A673 (cell line): ENCODE data around the gene LRCH2. TPM values are rescaled to one million over a fixed set of nuclear protein-coding genes. Genes with fewer than 3 reads are reported as not detected.
"Not testable (repeated sequence)": the region's sequence is repeated elsewhere in the genome, so short reads cannot be mapped to it uniquely, and the experiment has no call there.

Source experiments
- BruUV-seq: library from RNA; stranded (reverse); fragments of 400-500 nt; replicated peaks from 2 replicates; lab custom pipeline; 2021; lab: Mats Ljungman, UMichigan
- CTCF ChIA-PET: fragments of 300-600 bp; sonication (Branson Sonifier 250); formaldehyde crosslinking; loops from one replicate; lab custom pipeline; 2022; ENCODE audit warnings: antibody characterized with exemption; lab: Charles Lee
- POLR2A ChIA-PET: fragments of 300-600 bp; sonication (Branson Sonifier 250); formaldehyde crosslinking; loops from one replicate; lab custom pipeline; 2022; ENCODE audit warnings: antibody characterized with exemption; ENCODE audit not compliant: low non-redundant PET; lab: Charles Lee
- DNase-seq: peaks from one replicate; pipeline ENCODE4 v3.0.0-alpha.2; 2015; ENCODE audit warnings: low spot score
- H3K27ac ChIP-seq: fragments of 200-600 bp; sonication (generic); 2 replicates; pipeline ENCODE4 v1.5.1; 2016; ENCODE audit warnings: mixed run types, low read depth, mild to moderate bottlenecking, mixed read lengths, antibody characterized with exemption, low read length; ENCODE audit not compliant: poor library complexity, severe bottlenecking
- H3K27me3 ChIP-seq: fragments of 200-600 bp; sonication (generic); replicated peaks from 2 replicates; pipeline ENCODE4 v1.6.1; 2017; ENCODE audit warnings: mixed run types, low read depth, mild to moderate bottlenecking, mixed read lengths, antibody characterized with exemption, low read length; ENCODE audit not compliant: insufficient read depth, poor library complexity
- H3K36me3 ChIP-seq: fragments of 200-600 bp; sonication (generic); 2 replicates; pipeline ENCODE4 v1.6.1; 2016; ENCODE audit warnings: mixed run types, mild to moderate bottlenecking, mixed read lengths, antibody characterized with exemption, low read length; ENCODE audit not compliant: insufficient read depth, poor library complexity, severe bottlenecking
- H3K4me1 ChIP-seq: fragments of 200-600 bp; sonication (generic); 2 replicates; pipeline ENCODE4 v1.6.1; 2017; ENCODE audit warnings: mixed run types, mild to moderate bottlenecking, mixed read lengths, antibody characterized with exemption, low read length; ENCODE audit not compliant: insufficient read depth, poor library complexity, severe bottlenecking
- H3K4me3 ChIP-seq: fragments of 200-600 bp; sonication (generic); 2 replicates; pipeline ENCODE4 v1.5.1; 2016; ENCODE audit warnings: low read depth, mixed run types, mild to moderate bottlenecking, mixed read lengths, low read length; ENCODE audit not compliant: poor library complexity, severe bottlenecking
- H3K9me3 ChIP-seq: fragments of 200-600 bp; sonication (generic); 2 replicates; pipeline ENCODE4 v1.6.1; 2016; ENCODE audit warnings: mixed run types, low read depth, mild to moderate bottlenecking, mixed read lengths, antibody characterized with exemption, low read length; ENCODE audit not compliant: poor library complexity, severe bottlenecking
- CTCF ChIP-seq: fragments of 300-800, 200-600 bp; sonication (generic); conservative IDR thresholded peaks from 2 replicates; pipeline ENCODE4 v1.5.1; 2017; ENCODE audit warnings: low read depth, mild to moderate bottlenecking, antibody characterized with exemption, low read length, moderate library complexity, mixed read lengths
- EZH2 ChIP-seq: fragments of 200-600 bp; sonication (generic); IDR thresholded peaks from 2 replicates; pipeline ENCODE4 v1.6.1; 2017; ENCODE audit warnings: borderline replicate concordance, low read depth, mild to moderate bottlenecking, mixed read lengths, antibody characterized with exemption, low read length; ENCODE audit not compliant: poor library complexity, severe bottlenecking
- intact Hi-C: fragments of 100-400 bp; cut with micrococcal nuclease; formaldehyde crosslinking; loops from one replicate; pipeline ENCODE4 v1.10.0; 2022; ENCODE audit not compliant: unreplicated experiment
- total RNA-seq: library from RNA; stranded (reverse); gene quantifications from 2 replicates; pipeline ENCODE4 v1.2.3, GENCODE V29; 2021

Gene LRCH2
- total RNA-seq, 1 experiment from 2014 or later: 4.2 TPM

DNA sequence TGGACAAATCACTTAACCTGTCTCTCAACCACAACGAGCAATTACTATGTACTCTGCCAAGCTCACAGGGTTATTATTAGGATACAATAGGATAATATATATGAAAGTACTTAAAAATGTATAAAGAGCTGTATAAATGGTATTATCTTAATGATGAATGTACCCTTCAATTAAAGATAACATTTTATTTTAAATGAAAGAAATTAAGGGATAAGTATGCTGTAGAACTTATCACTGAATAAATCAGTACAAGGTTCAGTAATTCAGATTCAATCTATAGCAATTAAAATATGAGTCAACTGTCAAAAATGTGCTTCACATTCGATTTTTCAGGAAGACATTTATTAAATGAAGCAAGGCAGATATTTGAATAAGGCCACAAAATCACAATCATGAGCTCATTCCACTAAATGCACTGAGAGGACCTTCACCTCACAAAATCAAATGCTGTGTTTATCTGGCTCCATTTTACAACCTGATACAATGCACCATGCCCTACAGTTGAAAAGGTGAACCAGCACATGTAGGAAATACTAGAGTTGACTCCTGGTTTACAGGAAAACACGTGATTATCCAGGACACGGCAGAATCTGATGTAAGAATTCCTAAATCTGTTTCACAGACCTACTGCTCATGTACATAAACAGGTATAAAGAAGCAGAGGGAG, 4.4 kb downstream of the LRCH2 start:
- peaks cover 43% of the 10 kb centered on the region for H3K27me3 ChIP-seq
- no peak overlapping the region for H3K27ac ChIP-seq
- no peak for DNase-seq
- no peaks in the 10 kb centered on the region for H3K36me3 ChIP-seq
- no peak overlapping the region for H3K4me3 ChIP-seq
- intact Hi-C loops: loop anchor here (10.0 kb wide), 1 partner anchor 415 kb away; no protein-coding TSS in a partner anchor
- no peaks in the 10 kb centered on the region for H3K4me1 ChIP-seq
- ChIA-PET POLR2A (no interaction called here), CTCF (interaction anchor here (0.6 kb wide), 1 partner anchor 454 kb away, joined by 4 read pairs; no protein-coding TSS in a partner anchor)
- H3K9me3 ChIP-seq: no peaks in the 10 kb centered on the region
- TF ChIP-seq EZH2 (no peak), CTCF (no peak)
- no TSS peak for BruUV-seq

DNA sequence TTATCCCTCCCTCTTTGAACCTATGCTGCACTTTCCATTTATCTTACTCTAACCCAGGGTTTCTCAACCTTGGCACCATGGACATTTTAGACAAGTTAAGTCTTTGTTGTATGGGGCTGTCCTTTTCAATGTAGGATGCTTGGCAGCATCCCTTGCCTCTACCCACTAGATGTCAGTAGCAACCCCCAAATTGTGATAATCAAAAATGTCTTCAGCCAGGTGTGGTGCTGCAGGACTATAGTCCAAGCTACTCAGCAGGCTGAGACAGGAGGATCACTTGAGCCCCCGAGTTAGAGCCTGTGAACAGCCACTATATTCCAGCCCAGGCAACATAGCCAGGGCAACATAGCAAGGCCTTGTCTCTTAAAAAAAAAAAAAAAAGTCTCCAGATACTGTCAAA, 7.0 kb downstream of the LRCH2 start:
- DNase-seq: peak; percentile 11
- H3K27me3 ChIP-seq: peaks cover 21% of the 10 kb centered on the region
- intact Hi-C loops: loop anchor here (10.0 kb wide), 1 partner anchor 418 kb away; no protein-coding TSS in a partner anchor
- H3K36me3 ChIP-seq: no peaks in the 10 kb centered on the region
- BruUV-seq: no TSS peak
- H3K4me1 ChIP-seq: no peaks in the 10 kb centered on the region
- H3K4me3 ChIP-seq: no peak overlapping the region
- H3K9me3 ChIP-seq: no peaks in the 10 kb centered on the region
- H3K27ac ChIP-seq: no peak overlapping the region
- ChIA-PET CTCF (no interaction called here), POLR2A (no interaction called here)
- TF ChIP-seq CTCF (peak; percentile 50), EZH2 (no peak)

GRCh38 chrX:115217346-115217745, 16.6 kb downstream of the LRCH2 start:
- intact Hi-C loops: not testable (repeated sequence)

DNA sequence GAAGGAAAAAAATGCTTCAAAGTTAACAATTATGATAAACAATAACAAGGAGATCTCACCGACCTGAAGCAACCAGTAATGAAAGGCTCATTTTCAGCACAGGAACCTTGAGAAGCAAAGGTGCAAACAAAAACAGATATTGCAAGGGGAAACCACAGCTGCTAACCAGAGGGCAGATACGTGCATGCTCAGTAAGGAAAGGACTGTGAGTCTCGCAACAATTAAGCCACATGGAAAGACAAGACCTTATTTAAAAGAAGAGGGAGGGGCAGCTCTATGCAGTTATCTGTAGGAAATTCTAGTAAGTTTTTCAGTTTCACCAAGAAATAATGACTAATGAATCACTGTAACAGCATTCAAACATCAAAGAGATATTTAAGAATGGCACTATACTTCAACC, 19.3 kb downstream of the LRCH2 start:
- no peaks in the 10 kb centered on the region for H3K36me3 ChIP-seq
- H3K27ac ChIP-seq: no peak overlapping the region
- no peak for DNase-seq
- H3K9me3 ChIP-seq: no peaks in the 10 kb centered on the region
- peaks cover 4% of the 10 kb centered on the region for H3K27me3 ChIP-seq
- TF ChIP-seq CTCF (no peak), EZH2 (no peak)
- no peak overlapping the region for H3K4me3 ChIP-seq
- ChIA-PET CTCF (no interaction called here), POLR2A (no interaction called here)
- intact Hi-C loops: no loop called here
- no peaks in the 10 kb centered on the region for H3K4me1 ChIP-seq
- no TSS peak for BruUV-seq

More at GRCh38 chrX:115217346-115217745, 16.6 kb downstream of the LRCH2 start:
- POLR2A ChIA-PET, H3K4me3 ChIP-seq, H3K9me3 ChIP-seq, H3K27ac ChIP-seq, BruUV-seq, H3K4me1 ChIP-seq, H3K36me3 ChIP-seq, CTCF ChIA-PET, H3K27me3 ChIP-seq, DNase-seq: not testable (repeated sequence)
